HG03571 (cell line): ENCODE measurements around the gene GAL3ST2.
"Not testable (repeated sequence)": the region's sequence is repeated elsewhere in the genome, so short reads cannot be mapped to it uniquely, and the experiment has no call there.

Source experiments
- ATAC-seq: cut with Tn5 transposase; IDR thresholded peaks from one replicate; pipeline ENCODE4 v1.9.1; 2021; ENCODE audit not compliant: unreplicated experiment

The GAL3ST2 gene

GRCh38 chr2:241791385-241791784 is 14.8 kb downstream of the GAL3ST2 start:
- ATAC-seq = not testable (repeated sequence)

- ATAC-seq = no peak
Observed at GRCh38 chr2:241793385-241793784, 16.8 kb downstream of the GAL3ST2 start.

GRCh38 chr2:241794250-241794823 is 17.7 kb downstream of the GAL3ST2 start:
- ATAC-seq = no peak

GRCh38 chr2:241795021-241795999 is 18.7 kb downstream of the GAL3ST2 start:
- ATAC-seq = no peak

GRCh38 chr2:241796209-241796608 is 19.6 kb downstream of the GAL3ST2 start:
- no peak for ATAC-seq

GRCh38 chr2:241796610-241797138 is 20.1 kb downstream of the GAL3ST2 start:
- ATAC-seq = no peak

GRCh38 chr2:241797441-241798080 is 20.9 kb downstream of the GAL3ST2 start:
- ATAC-seq = no peak

- ATAC-seq = no peak
Observed at GRCh38 chr2:241798081-241798630, 21.5 kb downstream of the GAL3ST2 start.

- ATAC-seq = no peak
Observed at GRCh38 chr2:241798631-241799521, 22.3 kb downstream of the GAL3ST2 start.

GRCh38 chr2:241799522-241800197 is 23.0 kb downstream of the GAL3ST2 start:
- no peak for ATAC-seq

GRCh38 chr2:241800198-241800903 is 23.7 kb downstream of the GAL3ST2 start:
- ATAC-seq = not testable (repeated sequence)

- ATAC-seq = no peak
Observed at GRCh38 chr2:241801611-241802420, 25.2 kb downstream of the GAL3ST2 start.

GRCh38 chr2:241802421-241803318 is 26.0 kb downstream of the GAL3ST2 start:
- ATAC-seq = no peak

- ATAC-seq = no peak
Observed at GRCh38 chr2:241803387-241804325, 27.0 kb downstream of the GAL3ST2 start.

- no peak for ATAC-seq
Observed at GRCh38 chr2:241804326-241805229, 28.0 kb downstream of the GAL3ST2 start.
